Measurements from ENCODE around the gene TIGAR. TPM values are rescaled to one million over a fixed set of nuclear protein-coding genes. Genes with fewer than 3 reads are reported as not detected.

Gene TIGAR
- total RNA-seq, 2 experiments from 2014 or later: 11.8 to 12.8 TPM

DNA sequence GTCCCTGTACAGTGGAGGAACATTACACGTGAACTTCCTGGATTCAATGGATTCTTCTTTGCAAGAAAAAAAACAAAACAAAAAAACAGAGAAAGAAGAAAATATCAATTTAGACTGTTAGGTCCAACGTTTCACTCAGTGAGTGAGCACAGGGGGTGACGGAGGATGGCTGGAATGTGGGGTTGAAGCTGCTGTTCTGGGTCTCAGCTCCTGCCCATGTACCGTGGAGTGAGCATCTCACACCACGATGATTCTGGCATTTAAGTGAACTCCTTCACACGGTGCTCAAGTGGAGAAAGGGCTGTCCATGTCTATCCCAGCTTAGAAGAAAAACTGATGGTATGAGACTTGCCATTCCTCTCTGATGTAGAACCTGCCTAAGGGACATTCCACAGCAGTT is 24.3 kb upstream of the TIGAR start:
- POLR2A ChIA-PET: no interaction called here

DNA sequence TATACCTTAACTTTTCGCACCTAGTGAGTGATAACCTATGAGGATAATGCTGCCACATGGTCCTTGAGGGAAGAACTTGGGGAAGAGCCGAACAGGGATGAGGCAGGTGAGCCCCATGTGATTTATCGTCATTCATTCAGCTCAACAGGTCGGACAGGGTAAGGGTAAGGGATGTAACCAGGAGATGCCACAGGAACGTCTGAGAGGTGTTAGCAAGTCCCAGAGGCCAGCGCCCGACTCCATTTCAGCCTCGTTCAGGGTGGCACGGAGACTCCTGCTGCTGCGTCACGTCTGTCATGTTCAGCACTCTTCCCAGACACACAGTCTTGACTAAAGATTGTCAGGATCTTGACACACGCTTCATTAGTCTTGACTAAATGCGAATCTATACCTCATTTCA is 23.4 kb upstream of the TIGAR start:
- H3K9me3 Mint-ChIP-seq: no peaks in the 10 kb centered on the region
- POLR2A ChIA-PET: interaction anchor here (1.0 to 2.1 kb wide), 2 partner anchors 9 to 133 kb away, joined by 3 to 7 read pairs; no protein-coding TSS in a partner anchor
- no peaks in the 10 kb centered on the region for H3K27me3 Mint-ChIP-seq
- no peak for DNase-seq
- H3K4me3 Mint-ChIP-seq: no peak overlapping the region
- CTCF ChIA-PET: interaction anchor here (0.6 kb wide), 1 partner anchor 193 kb away, joined by 3 read pairs; no protein-coding TSS in a partner anchor
- peaks cover 95% of the 10 kb centered on the region for H3K36me3 Mint-ChIP-seq (ENCODE audit: low read depth)
- no peak overlapping the region for H3K27ac Mint-ChIP-seq
- H3K4me1 Mint-ChIP-seq: peaks cover 47% of the 10 kb centered on the region

More for the DNA sequence above, 24.3 kb upstream of the TIGAR start:
- H3K9me3 Mint-ChIP-seq: no peaks in the 10 kb centered on the region
- no peak overlapping the region for H3K4me3 Mint-ChIP-seq
- H3K36me3 Mint-ChIP-seq (ENCODE audit: low read depth): peaks cover 94% of the 10 kb centered on the region
- no peaks in the 10 kb centered on the region for H3K27me3 Mint-ChIP-seq
- no peak for DNase-seq
- CTCF ChIA-PET: interaction anchor here (1.1 kb wide), 1 partner anchor 411 kb away, joined by 3 read pairs; no protein-coding TSS in a partner anchor
- no peak overlapping the region for H3K27ac Mint-ChIP-seq
- peaks cover 55% of the 10 kb centered on the region for H3K4me1 Mint-ChIP-seq

DNA sequence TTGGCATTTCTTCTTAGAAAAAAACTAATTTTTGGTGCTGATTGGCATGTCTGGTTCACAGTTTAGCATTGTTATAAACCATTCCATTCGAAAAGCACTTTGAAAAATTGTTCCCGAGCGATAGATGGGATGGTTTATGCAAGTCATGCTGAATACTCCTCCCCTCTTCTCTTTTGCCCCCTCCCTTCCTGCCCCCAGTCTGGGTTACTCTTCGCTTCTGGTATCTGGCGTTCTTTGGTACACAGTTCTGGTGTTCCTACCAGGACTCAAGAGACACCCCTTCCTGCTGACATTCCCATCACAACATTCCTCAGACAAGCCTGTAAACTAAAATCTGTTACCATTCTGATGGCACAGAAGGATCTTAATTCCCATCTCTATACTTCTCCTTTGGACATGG is 20.1 kb upstream of the TIGAR start:
- peaks cover 23% of the 10 kb centered on the region for H3K4me1 Mint-ChIP-seq
- no peak overlapping the region for H3K4me3 Mint-ChIP-seq
- no peaks in the 10 kb centered on the region for H3K9me3 Mint-ChIP-seq
- ChIA-PET CTCF (no interaction called here), POLR2A (interaction anchor here (1.1 kb wide), 1 partner anchor 11 kb away, joined by 3 read pairs; no protein-coding TSS in a partner anchor)
- no peak overlapping the region for H3K27ac Mint-ChIP-seq
- H3K36me3 Mint-ChIP-seq (ENCODE audit: low read depth): peaks cover 96% of the 10 kb centered on the region
- no peaks in the 10 kb centered on the region for H3K27me3 Mint-ChIP-seq
- no peak for DNase-seq

DNA sequence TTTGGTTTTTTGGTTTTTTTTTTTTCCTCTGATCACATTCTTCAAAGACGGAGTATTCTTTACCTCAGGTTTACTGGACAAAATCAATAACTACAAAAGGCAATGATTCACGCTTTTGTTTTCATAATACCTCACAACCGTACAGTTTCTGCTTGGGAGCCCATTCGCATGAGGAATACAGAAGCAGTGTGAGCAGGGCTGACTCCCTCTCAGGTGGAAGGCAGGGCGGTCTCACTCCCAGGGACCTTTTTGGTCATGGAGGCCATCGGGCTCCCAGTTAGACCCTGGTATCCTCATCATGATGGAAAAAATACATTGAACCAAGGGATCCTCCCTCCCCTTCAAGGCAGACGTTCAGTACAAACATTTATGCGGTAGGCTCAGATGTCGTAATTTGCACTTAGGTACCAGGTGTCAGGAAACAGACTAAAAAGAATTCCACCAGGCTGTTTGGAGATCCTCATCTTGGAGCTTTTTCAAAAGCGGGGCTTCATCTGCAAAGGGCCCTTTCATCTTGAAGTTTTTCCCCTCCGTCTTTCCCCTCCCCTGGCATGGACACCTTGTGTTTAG is 19.0 kb upstream of the TIGAR start:
- Mint-ChIP-seq H3K9me3 (no peaks in the 10 kb centered on the region), H3K4me1 (peaks cover 18% of the 10 kb centered on the region), H3K27me3 (no peaks in the 10 kb centered on the region), H3K36me3 (ENCODE audit: low read depth) (peaks cover 97% of the 10 kb centered on the region), H3K4me3 (no peak overlapping the region), H3K27ac (no peak overlapping the region)
- ChIA-PET CTCF (interaction anchor here (0.7 kb wide), 1 partner anchor 183 kb away, joined by 3 read pairs; no protein-coding TSS in a partner anchor), POLR2A (interaction anchor here (1.5 kb wide), 1 partner anchor 13 kb away, joined by 6 read pairs; no protein-coding TSS in a partner anchor)
- no peak for DNase-seq

DNA sequence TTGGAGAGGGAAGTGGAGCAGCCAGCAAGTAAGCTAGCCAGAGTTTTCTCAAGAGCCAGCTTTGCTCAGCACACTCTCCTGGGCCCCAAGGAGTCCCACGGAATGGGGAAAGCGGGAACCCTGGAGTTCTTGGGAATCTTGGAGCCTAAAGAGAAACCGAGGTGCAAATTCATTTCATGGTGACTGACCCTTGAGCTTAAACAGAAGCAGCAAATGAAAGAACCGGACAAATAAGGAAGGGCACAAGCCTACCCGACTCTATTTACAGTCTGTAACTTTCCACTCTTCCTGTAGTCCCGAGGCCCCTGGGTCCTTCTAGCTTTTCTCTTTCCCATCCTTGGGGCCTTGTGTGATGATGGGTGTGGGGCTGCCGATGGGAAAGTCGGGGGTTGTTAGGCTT is 18.1 kb upstream of the TIGAR start:
- Mint-ChIP-seq H3K9me3 (no peaks in the 10 kb centered on the region), H3K36me3 (ENCODE audit: low read depth) (peaks cover 95% of the 10 kb centered on the region), H3K27me3 (no peaks in the 10 kb centered on the region), H3K4me1 (peaks cover 17% of the 10 kb centered on the region), H3K4me3 (no peak overlapping the region), H3K27ac (peak overlapping the region; percentile 26)
- no peak for DNase-seq
- CTCF ChIA-PET: no interaction called here
- POLR2A ChIA-PET: interaction anchor here (0.6 to 2.2 kb wide), 5 partner anchors 9 to 262 kb away, joined by 3 to 10 read pairs (median 4); no protein-coding TSS in a partner anchor

DNA sequence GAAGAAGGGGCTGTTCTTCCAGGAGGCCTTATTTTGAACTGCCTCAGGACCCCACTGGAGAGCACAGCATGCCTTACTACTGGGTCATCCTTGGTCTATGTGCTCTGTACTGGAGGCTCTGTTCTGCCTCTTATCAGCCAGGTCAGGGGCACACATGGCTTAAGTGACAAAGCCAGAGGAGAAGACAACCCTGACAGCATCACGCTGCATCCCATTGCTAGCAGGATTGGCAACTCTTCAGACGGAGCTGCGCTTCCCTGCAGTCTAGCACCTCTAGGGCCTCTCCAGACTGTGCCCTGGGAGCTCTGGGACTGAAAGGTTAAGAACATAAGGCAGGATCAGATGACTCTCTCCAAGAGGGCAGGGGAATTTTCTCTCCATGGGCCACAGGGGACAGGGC is 17.3 kb upstream of the TIGAR start:
- Mint-ChIP-seq H3K4me3 (no peak overlapping the region), H3K27me3 (no peaks in the 10 kb centered on the region), H3K4me1 (peaks cover 16% of the 10 kb centered on the region), H3K9me3 (no peaks in the 10 kb centered on the region), H3K27ac (peak overlapping the region; percentile 60), H3K36me3 (ENCODE audit: low read depth) (peaks cover 95% of the 10 kb centered on the region)
- ChIA-PET POLR2A (interaction anchor here (1.0 to 2.6 kb wide), 5 partner anchors 10 to 345 kb away, joined by 3 to 13 read pairs (median 6); partner anchors contain the start of genes AKAP3 and NDUFA9), CTCF (interaction anchor here (0.6 kb wide), 1 partner anchor 224 kb away, joined by 3 read pairs; no protein-coding TSS in a partner anchor)
- DNase-seq: no peak

DNA sequence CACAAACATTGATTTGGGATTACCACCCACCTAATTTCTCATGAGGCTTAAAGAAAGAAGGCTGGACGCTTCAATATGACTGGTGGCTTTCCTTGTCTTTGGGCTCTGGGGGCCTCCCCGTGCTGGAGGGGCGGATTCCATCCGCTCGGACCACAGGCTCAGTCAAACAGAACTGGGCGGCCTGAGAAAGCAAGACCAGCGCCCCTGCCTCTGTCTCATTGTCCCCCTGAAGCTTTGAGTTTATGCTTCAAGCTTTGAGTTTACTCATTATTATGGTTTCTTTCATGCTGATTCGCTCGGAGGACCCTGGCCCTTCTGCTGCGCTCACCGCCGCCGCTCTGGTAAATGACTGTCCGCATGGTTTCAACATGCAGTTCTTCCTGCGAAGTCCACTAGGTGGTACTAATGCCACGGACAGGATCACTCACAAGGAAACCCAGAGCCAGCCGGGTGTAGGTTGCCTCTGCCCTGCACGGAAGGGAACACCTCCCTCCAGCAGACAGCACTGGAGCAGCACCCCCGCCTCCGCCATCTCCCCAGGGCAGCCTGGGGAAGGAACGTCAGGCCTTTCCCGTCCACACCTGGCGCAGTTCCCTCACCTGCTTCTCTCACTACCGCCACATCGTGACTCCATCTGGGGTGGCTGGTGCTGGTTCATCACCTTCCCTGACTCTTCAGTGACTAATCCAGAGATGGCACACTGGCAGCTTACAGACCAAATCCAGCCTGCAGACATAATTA is 13.2 kb upstream of the TIGAR start:
- Mint-ChIP-seq H3K27me3 (no peaks in the 10 kb centered on the region), H3K4me3 (no peak overlapping the region), H3K4me1 (peaks cover 4% of the 10 kb centered on the region), H3K9me3 (no peaks in the 10 kb centered on the region), H3K27ac (no peak overlapping the region), H3K36me3 (ENCODE audit: low read depth) (peaks cover 73% of the 10 kb centered on the region)
- POLR2A ChIA-PET: interaction anchor here (1.0 to 1.5 kb wide), 2 partner anchors 15 to 19 kb away, joined by 3 to 4 read pairs; no protein-coding TSS in a partner anchor
- CTCF ChIA-PET: interaction anchor here (0.7 kb wide), 1 partner anchor 20 kb away, joined by 3 read pairs; no protein-coding TSS in a partner anchor
- no peak for DNase-seq

DNA sequence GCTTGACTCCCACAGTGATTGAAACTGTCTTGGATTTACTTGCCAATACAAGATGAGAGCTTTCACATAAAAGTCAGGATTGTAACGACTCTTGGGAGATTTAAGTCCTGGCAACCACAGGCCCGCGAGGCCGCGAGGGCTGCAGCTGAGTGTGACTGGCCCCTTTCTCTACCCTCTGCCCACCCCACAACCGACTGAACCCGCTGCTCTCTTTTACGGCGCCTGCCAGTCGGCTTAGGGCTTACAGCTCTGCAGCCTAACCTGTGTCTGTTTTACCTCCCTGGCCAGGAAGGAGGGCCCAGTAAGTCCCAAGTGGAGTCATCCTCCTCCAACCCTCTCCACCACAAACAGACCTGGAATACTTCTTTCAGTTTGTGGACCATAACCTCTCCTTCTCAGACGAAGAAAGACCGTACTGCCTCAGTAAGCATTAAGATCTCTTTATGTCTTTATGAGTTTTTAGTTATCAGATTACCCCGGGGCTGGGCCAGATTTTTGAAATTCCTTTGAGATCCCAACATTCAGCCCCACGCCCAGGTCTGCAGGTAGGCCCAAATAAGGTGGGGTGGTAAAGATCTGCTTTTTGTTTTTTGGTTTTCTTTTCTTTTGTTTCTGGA is 12.6 kb upstream of the TIGAR start:
- no peak for DNase-seq
- Mint-ChIP-seq H3K27me3 (no peaks in the 10 kb centered on the region), H3K4me3 (no peak overlapping the region), H3K4me1 (peaks cover 2% of the 10 kb centered on the region), H3K9me3 (no peaks in the 10 kb centered on the region), H3K27ac (no peak overlapping the region), H3K36me3 (ENCODE audit: low read depth) (peaks cover 68% of the 10 kb centered on the region)
- CTCF ChIA-PET: interaction anchor here (0.7 kb wide), 1 partner anchor 19 kb away, joined by 3 read pairs; no protein-coding TSS in a partner anchor
- POLR2A ChIA-PET: interaction anchor here (1.5 kb wide), 1 partner anchor 15 kb away, joined by 4 read pairs; no protein-coding TSS in a partner anchor

DNA sequence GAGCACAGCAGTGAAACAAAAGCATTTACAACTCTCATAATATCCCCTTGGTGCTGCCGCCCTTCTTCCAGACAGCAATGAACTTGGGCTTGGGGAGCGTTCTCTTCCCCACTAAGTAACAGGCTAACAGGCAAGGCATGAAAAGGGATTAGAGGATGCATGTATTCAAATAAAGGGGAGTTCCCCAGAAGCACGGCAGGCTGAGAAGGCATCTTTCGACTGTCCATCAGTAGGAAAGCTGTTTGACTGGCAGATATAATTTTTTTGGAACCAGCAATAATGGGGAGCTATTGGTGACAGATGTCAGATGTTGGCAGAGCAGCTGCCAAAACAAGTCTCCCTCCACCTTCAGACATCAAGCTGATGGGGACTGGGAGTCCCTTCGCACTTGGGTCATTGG is 9.2 kb upstream of the TIGAR start:
- no peaks in the 10 kb centered on the region for H3K9me3 Mint-ChIP-seq
- no peak overlapping the region for H3K27ac Mint-ChIP-seq
- H3K4me1 Mint-ChIP-seq: peaks cover 1% of the 10 kb centered on the region
- ChIA-PET CTCF (no interaction called here), POLR2A (interaction anchor here (0.9 kb wide), 1 partner anchor 11 kb away, joined by 3 read pairs; no protein-coding TSS in a partner anchor)
- no peak for DNase-seq
- no peaks in the 10 kb centered on the region for H3K27me3 Mint-ChIP-seq
- H3K4me3 Mint-ChIP-seq: no peak overlapping the region
- peaks cover 40% of the 10 kb centered on the region for H3K36me3 Mint-ChIP-seq (ENCODE audit: low read depth)

DNA sequence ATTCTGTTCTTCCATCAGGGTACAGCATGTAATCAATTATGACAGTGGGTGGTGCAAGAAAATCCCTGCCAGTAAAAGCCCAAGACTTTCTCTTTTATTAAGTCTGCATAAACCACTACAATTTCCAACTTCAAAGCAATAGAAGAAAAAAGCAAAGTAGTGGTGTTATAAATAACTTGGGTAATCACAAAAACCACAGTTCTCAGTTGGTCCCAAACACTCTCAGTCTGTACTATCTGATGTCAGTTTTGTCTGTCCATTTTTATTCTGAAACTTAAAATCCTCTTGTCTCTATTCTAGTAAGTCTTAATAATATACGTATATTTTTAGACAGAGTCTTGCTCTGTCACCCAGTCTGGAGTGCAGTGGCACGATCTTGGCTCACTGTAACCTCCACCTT is 8.8 kb upstream of the TIGAR start:
- POLR2A ChIA-PET: interaction anchor here (0.9 kb wide), 1 partner anchor 12 kb away, joined by 3 read pairs; no protein-coding TSS in a partner anchor
- peaks cover 35% of the 10 kb centered on the region for H3K36me3 Mint-ChIP-seq (ENCODE audit: low read depth)
- no peak for DNase-seq
- H3K4me3 Mint-ChIP-seq: no peak overlapping the region
- H3K27me3 Mint-ChIP-seq: no peaks in the 10 kb centered on the region
- H3K9me3 Mint-ChIP-seq: no peaks in the 10 kb centered on the region
- CTCF ChIA-PET: no interaction called here
- no peak overlapping the region for H3K27ac Mint-ChIP-seq
- H3K4me1 Mint-ChIP-seq: peaks cover 1% of the 10 kb centered on the region

DNA sequence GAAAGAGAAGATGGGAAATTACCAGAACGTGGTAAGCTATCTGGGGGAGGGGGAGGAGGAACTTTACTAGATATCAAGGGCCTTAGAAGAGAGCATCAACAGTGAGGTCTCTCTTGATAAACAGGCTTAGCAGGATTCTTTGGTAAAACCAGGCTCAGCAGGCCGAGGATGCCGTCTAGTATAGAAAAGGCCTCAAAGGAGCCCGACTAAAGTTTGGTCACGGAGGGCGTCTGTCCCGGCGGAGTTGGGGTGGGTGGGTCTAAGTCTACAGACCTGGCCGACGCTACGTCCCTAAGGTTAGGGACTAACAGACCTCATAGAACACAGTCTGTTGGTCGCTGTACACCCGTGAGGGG is 538 bp upstream of the TIGAR start:
- POLR2A ChIA-PET: interaction anchor here (1.2 to 2.3 kb wide), 3 partner anchors 10 to 423 kb away, joined by 3 to 8 read pairs (median 4); no protein-coding TSS in a partner anchor
- peak overlapping the region; percentile 85 for H3K4me3 Mint-ChIP-seq
- CTCF ChIA-PET: no interaction called here
- no peaks in the 10 kb centered on the region for H3K27me3 Mint-ChIP-seq
- H3K9me3 Mint-ChIP-seq: no peaks in the 10 kb centered on the region
- H3K36me3 Mint-ChIP-seq (ENCODE audit: low read depth): peaks cover 14% of the 10 kb centered on the region
- H3K27ac Mint-ChIP-seq: peak overlapping the region; percentile 85
- DNase-seq: no peak
- peaks cover 40% of the 10 kb centered on the region for H3K4me1 Mint-ChIP-seq

DNA sequence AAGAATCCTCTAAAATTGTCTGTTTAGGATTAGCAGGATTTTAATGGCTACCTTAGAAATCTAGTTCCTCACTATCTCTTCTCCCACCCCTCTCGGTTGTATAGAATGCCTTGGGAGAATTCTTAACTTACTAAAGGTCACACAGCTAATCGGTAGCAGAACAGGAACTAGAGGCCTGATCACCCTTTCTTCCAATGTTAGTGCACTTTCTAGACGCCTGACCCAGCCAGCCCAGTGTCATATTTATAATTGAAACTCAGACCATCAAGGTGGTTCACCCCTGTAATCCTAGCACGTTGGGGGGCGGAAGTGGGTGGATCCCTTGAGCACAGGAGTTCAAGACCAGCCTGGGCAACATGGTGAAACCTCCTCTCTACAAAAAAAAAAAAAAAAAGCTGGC is 1.7 kb downstream of the TIGAR start:
- peaks cover 46% of the 10 kb centered on the region for H3K4me1 Mint-ChIP-seq
- CTCF ChIA-PET: interaction anchor here (0.7 to 1.8 kb wide), 7 partner anchors 7 to 1413 kb away, joined by 3 to 4 read pairs (median 3); no protein-coding TSS in a partner anchor
- H3K36me3 Mint-ChIP-seq (ENCODE audit: low read depth): peaks cover 14% of the 10 kb centered on the region
- DNase-seq: no peak
- H3K27me3 Mint-ChIP-seq: no peaks in the 10 kb centered on the region
- H3K4me3 Mint-ChIP-seq: peak overlapping the region; percentile 85
- H3K27ac Mint-ChIP-seq: no peak overlapping the region
- POLR2A ChIA-PET: interaction anchor here (0.6 to 2.5 kb wide), 2 partner anchors 29 to 330 kb away, joined by 3 to 9 read pairs; no protein-coding TSS in a partner anchor
- no peaks in the 10 kb centered on the region for H3K9me3 Mint-ChIP-seq
